ENCODE results near the gene LRRC2. TPM values are rescaled to one million over a fixed set of nuclear protein-coding genes. Genes with fewer than 3 reads are reported as not detected.
"Not testable (repeated sequence)": the region's sequence is repeated elsewhere in the genome, so short reads cannot be mapped to it uniquely, and the experiment has no call there.

LRRC2 gene
- total RNA-seq, 1 experiment from 2014 or later = 0.86 TPM

GRCh38 chr3:46584598-46585467 lies 18.7 kb upstream of the LRRC2 start:
- DNase-seq (ENCODE audit: low read depth) = no peak

DNA sequence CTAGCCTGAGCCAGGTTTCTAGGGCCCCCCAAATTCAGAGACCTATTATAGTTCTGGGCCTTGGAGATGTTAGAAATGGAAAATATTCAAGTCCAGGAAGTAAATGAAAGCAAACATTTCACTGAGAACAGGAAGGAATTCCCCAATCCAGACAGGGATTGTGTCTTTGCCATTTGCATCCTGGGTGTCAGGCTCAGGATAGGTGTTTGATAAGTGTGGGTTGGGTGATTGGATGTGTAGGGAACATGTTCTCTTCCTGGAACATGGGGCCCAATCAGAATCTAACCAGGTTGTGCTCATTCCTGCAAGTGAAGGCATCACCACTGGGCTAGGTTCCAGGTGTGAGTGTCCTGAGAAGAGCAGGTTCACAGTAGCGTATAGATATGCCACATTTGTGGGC lies 14.6 kb upstream of the LRRC2 start:
- DNase-seq (ENCODE audit: low read depth) = no peak

GRCh38 chr3:46579756-46580286 lies 13.7 kb upstream of the LRRC2 start:
- no peak for DNase-seq (ENCODE audit: low read depth)

DNA sequence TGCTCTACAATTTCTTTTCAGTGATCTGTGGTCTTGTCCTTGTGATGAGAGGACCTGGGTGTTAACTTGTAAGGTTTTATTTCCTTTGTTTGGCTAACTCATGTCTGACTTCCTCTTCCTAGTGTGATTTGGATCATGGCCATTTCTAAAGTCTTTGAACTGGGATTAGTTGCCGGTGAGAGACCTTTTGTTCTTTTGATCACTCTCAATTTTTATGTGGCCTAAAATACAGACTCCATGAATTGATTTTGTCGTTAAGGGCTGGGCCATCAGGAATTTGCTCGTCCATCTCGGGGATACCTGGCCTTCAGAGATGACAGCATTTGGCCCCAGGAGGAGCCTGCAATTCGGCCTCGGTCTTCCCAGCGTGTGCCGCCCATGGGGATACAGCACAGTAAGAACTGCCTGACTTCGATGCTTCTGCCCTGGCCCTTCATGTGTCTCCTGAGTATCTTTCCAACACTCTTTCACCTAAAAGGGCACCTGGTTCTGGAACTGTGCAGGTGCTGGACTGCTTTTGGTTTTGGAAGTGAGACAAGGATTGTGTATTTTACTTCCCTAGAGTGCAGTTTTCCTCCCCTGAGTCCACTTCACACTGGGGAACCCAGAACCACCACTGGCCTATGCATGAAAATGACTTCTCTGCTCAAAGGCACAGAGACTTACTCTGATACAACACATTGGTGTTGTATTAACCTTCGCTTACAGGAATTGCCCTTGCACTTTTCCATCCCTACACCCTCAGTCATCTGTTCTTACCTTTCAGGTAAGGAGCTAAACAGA lies 13.1 kb upstream of the LRRC2 start:
- DNase-seq (ENCODE audit: low read depth) = no peak

- DNase-seq (ENCODE audit: low read depth) = not testable (repeated sequence)
These were observed 11.6 kb upstream of the LRRC2 start for GRCh38 chr3:46577580-46578249.

DNA sequence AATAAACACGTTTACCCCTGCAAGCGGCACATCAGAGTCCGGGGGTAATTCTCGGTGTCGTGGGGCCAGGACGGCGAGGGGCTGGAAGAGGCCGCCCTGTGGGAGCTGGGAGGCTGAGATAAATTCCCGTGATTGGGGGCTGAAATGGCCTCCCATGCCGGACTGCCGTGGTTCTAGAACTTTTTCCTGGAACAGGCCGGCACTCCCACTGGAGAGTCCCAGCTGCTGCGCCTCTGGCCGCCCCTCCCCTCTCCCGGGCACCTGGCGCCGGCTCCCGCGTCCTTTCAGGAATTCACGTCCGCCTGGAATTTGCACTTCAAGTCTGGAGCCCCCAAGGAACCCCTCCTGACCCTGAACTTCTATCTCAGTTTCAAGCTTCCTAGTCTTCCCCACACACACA lies 10.8 kb upstream of the LRRC2 start:
- no peak for DNase-seq (ENCODE audit: low read depth)

- no peak for DNase-seq (ENCODE audit: low read depth)
These were observed 10.3 kb upstream of the LRRC2 start for GRCh38 chr3:46576386-46576785.

DNA sequence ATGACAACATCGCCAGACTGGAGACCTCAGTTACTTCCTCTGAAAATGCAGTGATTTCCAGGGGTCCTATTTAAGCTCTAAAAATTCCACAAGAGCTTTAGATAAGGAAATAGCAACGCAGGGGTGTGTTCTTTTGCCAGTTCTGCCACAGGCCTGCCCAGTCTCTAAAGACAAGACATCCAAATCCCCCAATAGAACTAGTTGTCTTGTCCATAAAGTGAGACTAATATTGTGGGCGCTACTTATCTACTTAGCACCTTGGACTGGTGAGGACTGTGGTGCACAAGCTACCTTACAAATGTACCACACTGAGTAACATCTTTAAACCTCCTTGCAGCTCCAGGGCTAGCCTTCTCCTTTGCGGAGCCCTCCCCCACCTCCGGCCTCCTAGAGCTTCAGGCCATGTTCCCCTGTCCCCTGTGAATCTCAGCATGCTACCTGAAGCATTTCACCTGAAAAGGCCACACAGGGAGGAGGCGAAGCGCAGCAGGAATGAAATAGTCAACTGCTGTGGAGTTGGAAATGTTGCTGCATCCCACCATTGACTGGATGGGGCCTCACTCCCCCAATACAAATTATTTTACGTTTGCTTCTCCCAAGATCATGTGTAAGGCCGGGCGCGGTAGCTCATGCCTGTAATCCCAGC lies 9.6 kb upstream of the LRRC2 start:
- DNase-seq (ENCODE audit: low read depth) = no peak

GRCh38 chr3:46574881-46575576 lies 8.9 kb upstream of the LRRC2 start:
- no peak for DNase-seq (ENCODE audit: low read depth)

DNA sequence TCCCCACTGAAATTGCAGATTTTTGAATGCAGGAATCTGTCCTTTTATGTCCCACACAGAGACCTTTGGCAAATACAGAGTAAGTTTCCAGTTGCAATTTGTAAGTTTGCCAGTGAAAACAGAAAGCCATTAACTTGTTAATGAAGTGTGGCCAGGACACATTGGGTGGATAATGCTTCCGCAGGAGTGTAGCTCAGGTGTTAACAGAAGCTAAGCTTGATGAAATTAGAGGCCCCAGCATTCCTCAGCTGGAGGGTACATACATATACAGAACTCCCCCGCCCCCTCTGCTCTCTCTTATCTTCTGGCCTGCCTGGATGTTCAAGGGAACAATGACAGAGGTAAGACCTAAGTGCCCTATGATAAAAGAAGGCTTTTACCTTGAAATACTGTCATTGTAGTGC lies 8.1 kb upstream of the LRRC2 start:
- DNase-seq (ENCODE audit: low read depth) = no peak

DNA sequence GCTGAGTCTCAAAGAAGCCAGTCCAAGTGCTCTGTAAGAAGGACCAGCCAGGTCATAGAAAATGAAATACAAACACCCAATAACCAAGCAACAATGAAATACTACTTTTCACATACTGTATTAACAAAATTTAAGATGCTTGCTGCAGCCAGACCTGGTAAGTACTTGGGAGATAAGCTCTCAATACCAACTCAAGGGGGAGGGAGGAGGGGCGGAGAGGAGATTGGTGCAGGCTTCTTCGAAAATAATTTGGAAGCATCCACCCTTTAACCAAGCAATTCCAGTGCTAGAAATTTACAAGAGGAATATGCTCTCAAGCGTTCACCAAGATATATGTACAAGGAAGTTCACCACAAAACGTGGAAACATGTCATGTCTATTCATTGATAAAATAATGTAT lies 7.6 kb upstream of the LRRC2 start:
- no peak for DNase-seq (ENCODE audit: low read depth)

DNA sequence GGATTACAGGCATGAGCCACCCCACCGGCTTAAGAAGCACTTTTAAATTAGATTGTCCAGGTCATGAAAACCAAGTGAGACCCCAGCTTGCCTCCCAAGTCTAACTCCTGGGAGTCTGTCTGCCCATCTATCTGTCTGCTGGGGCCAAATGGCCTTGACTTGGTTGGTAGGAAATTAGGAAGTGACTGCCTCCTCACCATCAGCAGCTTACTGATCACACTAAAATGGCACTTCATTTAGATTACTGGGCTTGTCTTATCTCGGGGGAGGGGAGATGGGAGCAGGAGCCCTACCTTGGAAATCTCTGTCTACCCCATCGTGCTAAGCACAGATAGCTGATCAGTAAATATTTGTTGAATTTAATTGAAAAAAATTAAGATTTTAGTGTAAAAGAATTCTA lies 5.6 kb upstream of the LRRC2 start:
- no peak for DNase-seq (ENCODE audit: low read depth)

DNA sequence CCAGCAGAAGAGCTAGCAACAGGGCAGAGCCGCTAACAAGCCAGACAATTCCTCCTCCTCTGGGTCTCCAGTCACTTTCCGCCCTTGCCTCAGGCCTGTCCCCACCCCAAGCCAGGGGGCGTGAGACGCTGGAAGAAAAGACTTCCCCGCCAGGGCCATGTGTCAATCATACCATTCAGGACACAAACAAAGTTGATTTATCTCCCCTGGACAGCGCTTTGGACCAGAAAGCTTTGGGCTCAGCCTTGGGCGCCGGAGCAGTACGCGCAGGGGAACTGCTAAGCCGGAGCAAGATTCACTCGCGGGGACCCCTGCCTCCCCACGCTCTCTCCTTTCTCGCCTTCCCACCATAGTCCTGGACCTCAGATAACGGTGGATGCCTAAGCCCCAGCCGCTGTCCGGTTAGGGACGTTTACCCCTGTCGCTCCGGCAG lies 479 bp downstream of the LRRC2 start:
- DNase-seq (ENCODE audit: low read depth) = no peak

DNA sequence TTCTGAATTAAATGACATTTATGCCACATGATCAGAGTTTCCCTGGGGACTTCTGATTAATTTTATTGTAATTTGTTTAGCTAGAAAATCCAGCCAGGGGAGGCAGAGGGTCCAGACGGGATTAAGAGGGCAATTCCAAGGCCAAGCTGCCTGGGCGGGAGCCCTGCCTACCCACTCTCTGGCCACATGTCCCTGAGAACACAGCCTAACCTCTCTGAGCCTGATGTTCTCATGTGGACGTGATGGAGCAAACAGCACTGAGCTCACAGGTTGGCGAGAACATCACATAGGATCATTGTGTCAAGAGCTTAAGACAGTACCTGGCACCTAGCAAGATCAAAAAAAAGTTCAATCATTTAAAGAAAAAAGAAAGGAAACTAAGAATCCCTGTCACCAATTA lies 1.0 kb downstream of the LRRC2 start:
- no peak for DNase-seq (ENCODE audit: low read depth)

DNA sequence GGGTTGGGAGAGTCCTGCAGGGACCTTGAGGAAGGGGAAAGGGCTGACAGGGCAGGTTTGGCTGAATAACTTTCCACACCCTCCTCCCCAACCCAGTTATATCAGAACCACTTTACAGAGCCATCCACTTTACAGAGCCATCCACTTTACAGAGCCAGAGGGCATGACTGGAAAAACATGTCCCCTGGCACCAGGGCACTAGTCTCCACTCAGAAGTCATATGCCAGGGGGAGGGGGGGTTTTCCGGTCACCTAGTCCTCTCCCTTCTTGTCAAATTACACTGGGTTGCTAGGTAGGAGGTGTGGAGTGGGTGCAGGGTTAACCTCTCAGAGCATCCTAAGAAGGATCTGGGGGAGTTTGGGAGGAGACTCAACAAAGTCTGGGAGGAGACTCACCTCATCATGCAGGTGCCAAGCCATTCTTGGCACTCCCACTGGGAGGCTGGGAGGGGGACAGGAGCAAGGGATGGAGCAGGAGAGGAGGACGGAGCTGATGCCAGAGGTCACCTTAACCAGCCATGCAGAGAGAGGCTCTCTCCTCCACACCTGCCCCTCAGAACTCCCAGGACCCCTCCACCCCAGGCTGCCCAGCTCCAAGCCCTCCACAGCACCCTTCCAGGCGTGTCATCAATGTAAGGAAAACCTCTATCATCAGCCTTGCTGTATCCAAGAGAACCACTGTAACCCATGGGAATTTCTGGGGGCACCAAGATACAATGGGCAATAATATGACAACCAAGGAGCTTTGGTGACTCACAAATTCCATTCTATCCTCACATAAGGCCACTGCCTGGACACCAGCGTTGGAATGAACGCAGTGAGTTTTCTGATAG lies 1.7 kb downstream of the LRRC2 start:
- DNase-seq (ENCODE audit: low read depth) = no peak

DNA sequence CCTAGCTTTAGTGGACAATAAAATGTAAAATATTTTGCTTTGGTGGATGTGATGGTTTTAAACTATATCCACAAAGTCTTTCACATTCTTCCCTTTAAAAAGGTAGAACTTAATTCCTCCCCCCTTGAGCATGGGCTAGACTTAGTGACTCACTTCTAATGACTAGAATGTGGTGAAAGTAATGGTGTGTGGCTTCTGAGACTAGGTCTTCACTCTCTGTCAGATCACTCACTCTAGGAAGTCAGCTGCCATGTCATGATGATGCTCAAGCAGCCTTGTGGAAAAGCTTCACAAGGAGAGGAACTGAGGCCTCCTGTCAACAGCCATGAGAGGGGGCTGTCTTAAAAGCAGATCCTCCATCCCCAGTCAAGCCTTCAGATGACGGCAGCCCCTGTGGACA lies 4.2 kb downstream of the LRRC2 start:
- DNase-seq (ENCODE audit: low read depth) = peak; percentile 45

DNA sequence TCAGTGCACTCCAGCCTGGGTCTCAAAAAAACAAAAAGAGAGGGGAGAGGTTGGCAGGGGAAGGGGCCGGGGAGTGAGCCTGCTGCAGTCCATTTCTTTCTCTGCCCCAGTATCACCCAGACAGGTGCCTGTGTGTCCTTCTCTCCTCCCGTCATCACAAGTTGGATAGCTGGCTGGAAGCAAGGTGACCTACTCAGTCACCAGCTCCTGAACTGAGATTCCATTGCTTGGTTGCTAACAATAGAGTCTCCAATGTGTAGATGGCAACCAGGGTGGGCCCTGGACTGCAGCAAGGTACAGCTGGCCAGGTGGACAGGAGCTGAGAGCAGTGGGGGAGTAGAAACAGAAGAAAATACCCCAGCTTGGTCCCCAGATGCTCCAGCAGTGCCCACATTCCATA lies 4.6 kb downstream of the LRRC2 start:
- DNase-seq (ENCODE audit: low read depth) = no peak

- no peak for DNase-seq (ENCODE audit: low read depth)
These were observed 6.9 kb downstream of the LRRC2 start for GRCh38 chr3:46559091-46559704.

Data from LHCN-M2 (cell line).